Measurements from ENCODE around the gene LIPK. TPM values are rescaled to one million over a fixed set of nuclear protein-coding genes. Genes with fewer than 3 reads are reported as not detected.

LIPK gene, protein sequence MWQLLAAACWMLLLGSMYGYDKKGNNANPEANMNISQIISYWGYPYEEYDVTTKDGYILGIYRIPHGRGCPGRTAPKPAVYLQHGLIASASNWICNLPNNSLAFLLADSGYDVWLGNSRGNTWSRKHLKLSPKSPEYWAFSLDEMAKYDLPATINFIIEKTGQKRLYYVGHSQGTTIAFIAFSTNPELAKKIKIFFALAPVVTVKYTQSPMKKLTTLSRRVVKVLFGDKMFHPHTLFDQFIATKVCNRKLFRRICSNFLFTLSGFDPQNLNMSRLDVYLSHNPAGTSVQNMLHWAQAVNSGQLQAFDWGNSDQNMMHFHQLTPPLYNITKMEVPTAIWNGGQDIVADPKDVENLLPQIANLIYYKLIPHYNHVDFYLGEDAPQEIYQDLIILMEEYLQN
- not detected in 2 replicates for total RNA-seq

DNA sequence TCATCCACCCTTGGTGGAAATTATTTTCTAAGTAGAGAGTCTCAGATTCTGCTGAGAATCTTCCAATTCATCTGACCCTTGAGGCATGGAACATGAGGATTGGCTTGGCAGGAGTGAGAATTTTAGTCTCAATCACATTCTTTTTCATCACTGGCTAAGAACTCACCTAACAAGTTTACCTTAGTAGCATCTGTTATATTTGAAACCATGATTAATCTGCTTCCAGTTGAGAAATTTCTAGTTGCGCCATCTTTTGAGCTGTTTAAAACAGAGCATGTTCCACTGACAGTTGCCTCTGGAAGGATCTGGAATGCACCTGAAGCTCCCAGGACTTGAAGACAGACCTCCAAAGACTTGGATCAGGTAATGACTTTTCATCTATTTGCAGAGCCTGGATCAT, at the start of gene LIPK:
LIPK (plus strand) TSS at position 292 of the 400 bp plus-strand sequence. CDS start 18,295 bp downstream, outside the sequence.

GRCh38 chr10:88664142-88664541, 41.9 kb upstream of the LIPK start, which contains the start of gene LIPF:
LIPF (plus strand) TSS chr10:88664442; CDS start chr10:88667298, 2,856 bp downstream.

DNA sequence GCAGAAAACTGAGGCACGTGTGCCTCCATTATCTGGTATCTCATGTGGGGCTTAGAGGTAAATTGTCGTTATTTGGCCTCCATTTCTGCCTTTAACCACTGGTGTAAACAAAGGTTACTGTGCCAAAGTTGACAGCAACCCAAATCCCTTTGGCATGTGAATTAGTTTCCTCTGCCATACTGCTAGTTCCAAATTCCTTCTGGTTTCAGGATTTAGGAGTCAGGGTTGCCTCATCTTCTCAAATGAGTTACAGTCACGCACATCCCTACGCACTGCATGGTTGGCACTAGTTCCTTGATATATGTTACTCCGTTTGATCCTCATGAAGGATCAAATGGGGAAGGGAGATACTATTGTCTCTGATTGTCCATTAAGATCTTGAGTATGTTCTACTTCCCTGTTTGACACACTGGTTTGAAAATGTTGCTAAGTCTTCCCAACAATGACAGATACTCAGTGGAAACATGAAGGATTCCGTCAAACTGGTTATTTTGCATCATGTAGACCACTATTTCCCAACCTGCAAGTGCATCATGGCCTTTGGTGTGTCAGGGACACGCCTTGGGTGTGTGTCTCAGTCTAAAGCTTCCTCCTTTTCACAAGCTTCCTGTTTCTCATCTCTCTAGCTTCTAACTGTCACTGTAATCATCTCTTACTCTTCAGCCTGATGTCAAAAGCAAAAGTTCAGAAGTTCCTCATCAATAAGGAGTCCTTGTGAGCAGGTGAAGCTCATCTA, 53.5 kb downstream of the LIPK start, which contains the start of gene LIPN:
LIPN (plus strand) TSS at position 655 of the 736 bp plus-strand sequence. CDS start 1,386 bp downstream, outside the sequence.

Other genes starting within 250 kb of the LIPK start
- 12.4 and 36.5 TPM in 2 replicates for gene RNLS, start 122.9 kb upstream of the LIPK start, total RNA-seq
- under 0.01 TPM in 1 of 2 replicates, not detected in the other for gene LIPJ, start 119.5 kb upstream of the LIPK start, total RNA-seq
- gene LIPF, start 41.8 kb upstream of the LIPK start, total RNA-seq, result not detected in 2 replicates
- gene LIPN, start 53.8 kb downstream of the LIPK start, total RNA-seq, result not detected in 2 replicates
- gene LIPM, start 96.5 kb downstream of the LIPK start, total RNA-seq, result not detected in 2 replicates
- gene ANKRD22, start 145.6 kb downstream of the LIPK start, total RNA-seq, result 0.58 TPM in 1 of 2 replicates, not detected in the other
- gene STAMBPL1, start 174.0 kb downstream of the LIPK start, total RNA-seq, result 30.8 and 60.8 TPM in 2 replicates
- gene ACTA2, start 246.5 kb downstream of the LIPK start, total RNA-seq, result 211 and 251 TPM in 2 replicates